ENCODE measurements around the gene SMYD5.

GRCh38 chr2:73187549-73187948 is 26.5 kb upstream of the SMYD5 start:
- TF ChIP-seq CTCF (IDR thresholded peaks at IDR 0.05) (no peak), EP300 (IDR thresholded peaks at IDR 0.05) (no peak), POLR2A (IDR thresholded peaks at IDR 0.05) (no peak)
